ENCODE data around the gene CCDC154.
"Not testable (repeated sequence)": the region's sequence is repeated elsewhere in the genome, so short reads cannot be mapped to it uniquely, and the experiment has no call there.

Gene CCDC154

GRCh38 chr16:1441391-1441829 is 2.9 kb downstream of the CCDC154 start:
- H3K4me3 ChIP-seq (ENCODE audit: low read depth, low read length): no peak overlapping the region
- no peak for DNase-seq (ENCODE audit: low read depth)

GRCh38 chr16:1439699-1440074 is 4.7 kb downstream of the CCDC154 start:
- not testable (repeated sequence) for DNase-seq (ENCODE audit: low read depth)

More at GRCh38 chr16:1441391-1441829, 2.9 kb downstream of the CCDC154 start:
- TF ChIP-seq CTCF (IDR thresholded peaks at IDR 0.05; ENCODE audit: low read depth, low read length, missing control alignments): no peak

GRCh38 chr16:1439058-1439698 is 5.2 kb downstream of the CCDC154 start:
- DNase-seq (ENCODE audit: low read depth): no peak
- no peak for TF ChIP-seq CTCF (IDR thresholded peaks at IDR 0.05; ENCODE audit: low read depth, low read length, missing control alignments)

More at GRCh38 chr16:1439699-1440074, 4.7 kb downstream of the CCDC154 start:
- not testable (repeated sequence) for H3K4me3 ChIP-seq (ENCODE audit: low read depth, low read length)

GRCh38 chr16:1438229-1439057 is 5.9 kb downstream of the CCDC154 start:
- TF ChIP-seq CTCF (IDR thresholded peaks at IDR 0.05; ENCODE audit: low read depth, low read length, missing control alignments): no peak
- no peak overlapping the region for H3K4me3 ChIP-seq (ENCODE audit: low read depth, low read length)
- DNase-seq (ENCODE audit: low read depth): no peak

More at GRCh38 chr16:1439058-1439698, 5.2 kb downstream of the CCDC154 start:
- H3K4me3 ChIP-seq (ENCODE audit: low read depth, low read length): no peak overlapping the region

- no peak for TF ChIP-seq CTCF (IDR thresholded peaks at IDR 0.05; ENCODE audit: low read depth, low read length, missing control alignments)
- DNase-seq (ENCODE audit: low read depth): no peak
- no peak overlapping the region for H3K4me3 ChIP-seq (ENCODE audit: low read depth, low read length)
Observed at GRCh38 chr16:1437606-1438005, 6.8 kb downstream of the CCDC154 start.

GRCh38 chr16:1436731-1437355 is 7.5 kb downstream of the CCDC154 start:
- TF ChIP-seq CTCF (IDR thresholded peaks at IDR 0.05; ENCODE audit: low read depth, low read length, missing control alignments): no peak
- no peak for DNase-seq (ENCODE audit: low read depth)
- no peak overlapping the region for H3K4me3 ChIP-seq (ENCODE audit: low read depth, low read length)
